ENCODE data around the gene SECISBP2. TPM values are rescaled to one million over a fixed set of nuclear protein-coding genes. Genes with fewer than 3 reads are reported as not detected.
"Not testable (repeated sequence)": the region's sequence is repeated elsewhere in the genome, so short reads cannot be mapped to it uniquely, and the experiment has no call there.

The SECISBP2 gene
- total RNA-seq, 2 donors from 2014 or later, result 54.7 to 65.6 TPM

DNA sequence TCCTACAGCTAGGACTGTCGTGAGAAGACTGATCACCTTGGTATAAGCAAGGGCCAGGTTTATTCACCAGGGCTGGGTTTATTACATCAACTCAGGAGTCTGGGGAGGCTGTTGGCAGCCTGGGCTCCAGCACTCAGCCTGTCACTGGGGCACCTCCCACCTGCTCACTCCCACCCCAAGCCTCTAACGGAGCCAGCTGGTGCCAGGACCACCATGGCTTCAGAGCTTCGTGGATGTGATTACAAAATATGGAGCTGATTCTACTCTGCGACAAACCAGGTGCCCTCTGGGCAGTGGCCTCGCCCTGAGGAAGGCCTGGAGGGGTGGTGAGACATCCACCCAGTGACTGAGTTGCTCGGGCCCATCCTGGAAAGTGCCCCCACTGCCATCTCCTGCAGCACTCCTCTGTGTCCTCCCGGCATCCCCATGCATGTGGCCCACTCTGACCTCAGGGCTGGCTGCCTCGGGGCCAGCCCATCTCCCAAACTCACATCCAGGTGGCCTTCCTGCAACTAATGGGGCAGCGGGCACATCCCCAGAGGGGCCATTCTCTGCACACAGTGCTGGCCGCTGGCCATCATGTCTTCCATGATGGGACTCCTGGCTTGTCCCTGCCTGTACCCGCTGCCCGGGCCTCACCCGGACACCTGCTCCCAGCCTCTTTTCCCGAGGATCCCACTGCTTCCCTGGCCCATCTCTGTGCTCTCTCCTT, 49.6 kb downstream of the SECISBP2 start:
- Histone ChIP-seq H3K27ac (no peak overlapping the region), H3K9me3 (no peaks in the 10 kb centered on the region), H3K27me3 (no peaks in the 10 kb centered on the region), H3K36me3 (replicated peaks in 1 of 2; ENCODE audit: insufficient read depth in 1 of 2, low read depth in 2 of 2) (no peaks in the 10 kb centered on the region), H3K4me3 (no peak overlapping the region), H3K4me1 (no peaks in the 10 kb centered on the region)
- TF ChIP-seq, protein P1, sequence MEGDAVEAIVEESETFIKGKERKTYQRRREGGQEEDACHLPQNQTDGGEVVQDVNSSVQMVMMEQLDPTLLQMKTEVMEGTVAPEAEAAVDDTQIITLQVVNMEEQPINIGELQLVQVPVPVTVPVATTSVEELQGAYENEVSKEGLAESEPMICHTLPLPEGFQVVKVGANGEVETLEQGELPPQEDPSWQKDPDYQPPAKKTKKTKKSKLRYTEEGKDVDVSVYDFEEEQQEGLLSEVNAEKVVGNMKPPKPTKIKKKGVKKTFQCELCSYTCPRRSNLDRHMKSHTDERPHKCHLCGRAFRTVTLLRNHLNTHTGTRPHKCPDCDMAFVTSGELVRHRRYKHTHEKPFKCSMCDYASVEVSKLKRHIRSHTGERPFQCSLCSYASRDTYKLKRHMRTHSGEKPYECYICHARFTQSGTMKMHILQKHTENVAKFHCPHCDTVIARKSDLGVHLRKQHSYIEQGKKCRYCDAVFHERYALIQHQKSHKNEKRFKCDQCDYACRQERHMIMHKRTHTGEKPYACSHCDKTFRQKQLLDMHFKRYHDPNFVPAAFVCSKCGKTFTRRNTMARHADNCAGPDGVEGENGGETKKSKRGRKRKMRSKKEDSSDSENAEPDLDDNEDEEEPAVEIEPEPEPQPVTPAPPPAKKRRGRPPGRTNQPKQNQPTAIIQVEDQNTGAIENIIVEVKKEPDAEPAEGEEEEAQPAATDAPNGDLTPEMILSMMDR (IDR thresholded peaks at IDR 0.05), result no peak
- TF ChIP-seq POLR2A (IDR thresholded peaks at IDR 0.05), result no peak
- DNase-seq (no peak), ATAC-seq (no peak)
- intact Hi-C loops (cut with DNase I), result no loop called here
- 83 to 87% methylated on average over 10 to 14 of the region's 14 CpGs for WGBS, 2 donors

DNA sequence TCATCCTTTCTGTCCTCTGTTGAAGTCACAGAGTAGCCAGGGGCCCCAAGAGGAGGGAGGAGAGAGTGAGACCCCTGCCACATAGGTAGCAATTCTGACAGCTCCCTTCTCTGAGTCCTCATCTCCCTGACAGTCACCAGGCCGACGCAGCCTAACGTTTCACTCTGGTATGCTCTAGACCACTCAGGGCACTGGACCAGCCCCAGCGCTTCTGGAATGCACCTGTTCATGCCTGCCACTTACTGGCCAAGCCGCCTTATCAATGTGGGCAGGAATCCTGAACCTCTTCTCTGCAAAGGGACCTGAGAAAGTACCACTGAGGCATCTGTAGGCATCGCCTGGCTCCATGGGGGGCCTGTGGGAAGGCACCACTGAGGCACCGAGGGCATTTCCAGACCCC, 50.2 kb downstream of the SECISBP2 start:
- no peaks in the 10 kb centered on the region for H3K4me1 ChIP-seq
- H3K4me3 ChIP-seq, result no peak overlapping the region
- no peak for DNase-seq
- H3K9me3 ChIP-seq, result no peaks in the 10 kb centered on the region
- no peak for ATAC-seq
- intact Hi-C loops (cut with DNase I), result no loop called here
- 82 to 87% methylated on average over 7 of the region's 7 CpGs for WGBS, 2 donors
- no peak overlapping the region for H3K27ac ChIP-seq
- no peaks in the 10 kb centered on the region for H3K27me3 ChIP-seq
- no peaks in the 10 kb centered on the region for H3K36me3 ChIP-seq (replicated peaks in 1 of 2; ENCODE audit: insufficient read depth in 1 of 2, low read depth in 2 of 2)
- no peak for TF ChIP-seq POLR2A (IDR thresholded peaks at IDR 0.05)
- TF ChIP-seq, protein P1 (IDR thresholded peaks at IDR 0.05), result no peak

DNA sequence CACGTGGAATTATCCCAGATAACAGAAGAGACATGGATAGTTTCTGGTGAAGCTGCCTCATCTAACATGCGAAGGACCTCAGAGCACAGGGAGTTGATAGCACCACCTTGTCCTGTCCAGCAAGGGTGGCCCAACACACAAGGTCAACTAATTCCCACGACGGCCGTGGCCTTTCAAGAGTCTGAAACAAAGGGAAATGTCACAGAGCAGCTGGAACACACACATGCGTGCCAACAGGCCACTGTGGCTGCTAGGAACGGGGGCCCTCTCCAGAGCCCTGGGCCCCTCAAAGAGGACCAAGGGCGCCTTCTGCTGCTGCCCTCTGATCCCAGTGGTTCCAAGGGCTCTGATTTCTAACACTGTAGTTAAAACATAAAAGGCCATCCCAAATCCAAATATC, 50.7 kb downstream of the SECISBP2 start:
- intact Hi-C loops (cut with DNase I), result no loop called here
- no peak for TF ChIP-seq POLR2A (IDR thresholded peaks at IDR 0.05)
- TF ChIP-seq, protein P1 (IDR thresholded peaks at IDR 0.05), result no peak
- H3K4me1 ChIP-seq, result no peaks in the 10 kb centered on the region
- WGBS, 2 donors, result 85% methylated on average over 7 to 8 of the region's 8 CpGs
- no peaks in the 10 kb centered on the region for H3K27me3 ChIP-seq
- H3K27ac ChIP-seq, result no peak overlapping the region
- ATAC-seq, result no peak
- DNase-seq, result no peak
- no peak overlapping the region for H3K4me3 ChIP-seq
- H3K9me3 ChIP-seq, result no peaks in the 10 kb centered on the region
- no peaks in the 10 kb centered on the region for H3K36me3 ChIP-seq (replicated peaks in 1 of 2; ENCODE audit: insufficient read depth in 1 of 2, low read depth in 2 of 2)

DNA sequence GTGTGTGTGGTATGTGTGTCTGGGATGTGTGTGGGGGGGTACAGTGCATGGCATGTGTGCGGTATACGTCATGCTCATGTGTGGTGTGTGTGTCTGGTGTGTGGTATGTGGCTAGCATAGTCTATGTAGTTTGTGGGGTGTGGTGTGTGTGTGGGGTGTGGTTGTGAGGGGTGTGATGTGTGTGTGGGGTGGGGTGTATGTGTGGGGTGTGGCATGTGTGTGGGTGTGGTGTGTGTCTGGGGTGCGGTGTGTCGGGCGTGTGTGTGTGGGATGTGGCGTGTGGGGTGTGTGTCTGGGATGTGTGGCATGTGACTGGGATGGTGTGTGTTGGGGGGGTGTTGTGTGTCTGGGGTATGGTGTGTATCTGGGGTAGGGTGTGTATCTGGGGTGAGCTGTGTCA, 52.3 kb downstream of the SECISBP2 start:
- H3K27ac ChIP-seq, result no peak overlapping the region
- H3K36me3 ChIP-seq (replicated peaks in 1 of 2; ENCODE audit: insufficient read depth in 1 of 2, low read depth in 2 of 2), result no peaks in the 10 kb centered on the region
- intact Hi-C loops (cut with DNase I), result no loop called here
- no peaks in the 10 kb centered on the region for H3K27me3 ChIP-seq
- WGBS, 2 donors, result 74 to 96% methylated on average over 6 of the region's 6 CpGs
- TF ChIP-seq, protein P1 (IDR thresholded peaks at IDR 0.05), result no peak
- no peak for TF ChIP-seq POLR2A (IDR thresholded peaks at IDR 0.05)
- DNase-seq, result no peak
- no peak overlapping the region for H3K4me3 ChIP-seq
- no peaks in the 10 kb centered on the region for H3K9me3 ChIP-seq
- ATAC-seq, result no peak
- H3K4me1 ChIP-seq, result no peaks in the 10 kb centered on the region

DNA sequence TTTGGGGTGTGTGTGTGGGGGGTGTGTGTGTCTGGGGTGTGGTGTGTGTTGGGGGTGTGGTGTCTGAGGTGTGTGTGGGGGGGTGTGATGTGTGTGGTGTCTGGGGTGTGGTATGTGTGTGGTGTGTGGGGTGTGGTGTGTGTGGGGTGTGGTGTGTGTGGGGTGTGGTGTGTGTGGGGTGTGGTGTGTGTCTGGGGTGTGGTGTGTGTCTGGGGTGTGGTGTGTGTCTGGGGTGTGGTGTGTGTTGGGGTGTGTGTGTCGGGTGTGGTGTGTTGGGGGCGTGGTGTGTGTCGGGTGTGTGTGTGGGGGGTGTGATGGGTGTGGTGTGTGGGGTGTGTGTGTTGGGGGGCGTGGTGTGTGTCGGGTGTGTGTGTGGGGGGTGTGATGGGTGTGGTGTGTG, 53.5 kb downstream of the SECISBP2 start:
- ATAC-seq; intact Hi-C loops (cut with DNase I): not testable (repeated sequence)

More for the DNA sequence above, 53.5 kb downstream of the SECISBP2 start:
- not testable (repeated sequence) for H3K9me3 ChIP-seq; H3K27ac ChIP-seq; H3K27me3 ChIP-seq; H3K36me3 ChIP-seq (replicated peaks in 1 of 2; ENCODE audit: insufficient read depth in 1 of 2, low read depth in 2 of 2); DNase-seq; H3K4me1 ChIP-seq; H3K4me3 ChIP-seq
- WGBS, 2 donors, result 84 to 94% methylated on average over 3 to 4 of the region's 5 CpGs

Data from body of pancreas (tissue), 4 donors.